GM19463 (cell line): Measurements from ENCODE around the gene GABRA5.
"Not testable (repeated sequence)": the region's sequence is repeated elsewhere in the genome, so short reads cannot be mapped to it uniquely, and the experiment has no call there.

Source experiments
- ATAC-seq: cut with Tn5 transposase; IDR thresholded peaks from one replicate; pipeline ENCODE4 v1.9.1; 2021; ENCODE audit warnings: mild to moderate bottlenecking, moderate library complexity; ENCODE audit not compliant: unreplicated experiment

GABRA5 gene

DNA sequence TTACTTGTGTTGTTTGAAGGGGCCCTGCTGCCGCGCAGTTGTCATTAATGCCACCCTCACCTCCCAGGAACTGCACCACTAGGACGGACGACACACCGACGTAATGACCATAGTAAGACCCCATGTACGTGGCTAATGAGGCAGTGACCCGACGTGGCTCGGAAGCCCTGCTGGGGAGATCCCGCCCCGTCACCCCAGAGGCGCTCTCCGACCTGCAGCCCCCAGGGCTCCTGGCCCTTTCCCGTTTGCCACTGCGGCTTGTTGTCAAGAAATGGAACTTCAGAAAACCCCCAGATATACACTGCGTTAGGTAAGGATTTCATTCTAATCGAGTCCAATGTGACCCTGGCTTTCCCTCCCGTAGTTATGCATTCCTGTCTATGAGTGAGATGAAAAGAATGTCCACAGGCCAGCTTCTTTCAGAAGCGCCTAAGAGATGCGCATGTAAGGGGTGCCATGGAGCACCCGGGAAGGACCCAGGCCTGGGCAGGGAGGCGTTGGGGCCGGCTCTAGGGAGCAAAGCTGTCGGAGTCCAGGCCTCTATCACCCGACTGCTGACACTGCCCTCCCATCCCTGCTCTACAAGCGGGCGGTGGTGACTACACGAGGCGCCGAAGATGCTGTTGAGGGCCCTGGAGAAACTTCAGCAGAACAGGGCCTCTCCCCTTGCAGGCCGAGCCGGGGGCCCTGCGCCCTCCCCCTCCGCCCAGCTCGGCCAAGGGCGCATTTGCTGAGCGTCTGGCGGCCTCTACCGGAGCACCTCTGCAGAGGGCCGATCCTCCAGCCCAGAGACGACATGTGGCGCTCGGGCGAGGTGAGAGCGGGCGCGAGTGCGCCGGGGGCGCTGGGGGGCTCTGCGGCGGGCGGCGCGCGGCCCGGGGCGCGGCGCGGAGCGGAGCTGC, at the start of gene GABRA5:
GABRA5 (plus strand) TSS at position 765 of the 902 bp plus-strand sequence. CDS start 2,187 bp downstream, outside the sequence.
- no peak for ATAC-seq

DNA sequence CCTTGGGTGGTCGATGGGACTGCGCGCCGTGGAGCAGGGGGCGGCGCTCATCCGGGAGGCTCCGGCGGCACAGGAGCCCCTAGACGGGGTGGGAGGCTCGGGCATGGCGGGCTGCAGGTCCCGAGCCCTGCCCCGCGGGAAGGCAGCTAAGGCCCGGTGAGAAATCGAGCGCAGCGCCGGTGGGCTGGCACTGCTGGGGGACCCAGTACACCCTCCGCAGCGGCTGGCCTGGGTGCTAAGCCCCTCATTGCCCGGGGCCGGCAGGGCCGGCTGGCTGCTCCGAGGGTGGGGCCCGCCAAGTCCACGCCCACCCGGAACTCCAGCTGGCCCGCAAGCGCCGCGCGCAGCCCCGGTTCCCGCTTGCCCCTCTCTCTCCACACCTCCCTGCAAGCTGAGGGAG, 35.7 kb upstream of the GABRA5 start:
- ATAC-seq = not testable (repeated sequence)

DNA sequence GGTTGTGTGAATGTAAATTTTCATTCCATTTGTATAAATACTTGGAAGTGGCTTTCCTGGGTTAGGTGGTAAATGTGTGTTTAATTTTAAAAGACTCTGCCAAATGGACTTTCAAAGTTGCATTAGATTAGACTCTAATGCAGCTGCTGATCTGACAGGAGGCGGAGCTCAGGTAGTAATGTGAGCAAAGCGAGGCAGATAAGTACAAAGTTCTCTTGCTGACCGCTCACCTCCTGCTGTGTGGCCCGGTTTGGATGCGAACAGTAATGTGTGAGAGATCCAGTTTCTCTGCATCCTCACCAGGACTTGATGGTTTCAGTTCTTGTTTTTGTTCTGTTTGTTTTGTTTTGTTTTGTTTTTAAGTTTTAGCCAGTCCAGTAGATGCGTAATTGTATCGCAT, 34.9 kb upstream of the GABRA5 start:
- no peak for ATAC-seq

DNA sequence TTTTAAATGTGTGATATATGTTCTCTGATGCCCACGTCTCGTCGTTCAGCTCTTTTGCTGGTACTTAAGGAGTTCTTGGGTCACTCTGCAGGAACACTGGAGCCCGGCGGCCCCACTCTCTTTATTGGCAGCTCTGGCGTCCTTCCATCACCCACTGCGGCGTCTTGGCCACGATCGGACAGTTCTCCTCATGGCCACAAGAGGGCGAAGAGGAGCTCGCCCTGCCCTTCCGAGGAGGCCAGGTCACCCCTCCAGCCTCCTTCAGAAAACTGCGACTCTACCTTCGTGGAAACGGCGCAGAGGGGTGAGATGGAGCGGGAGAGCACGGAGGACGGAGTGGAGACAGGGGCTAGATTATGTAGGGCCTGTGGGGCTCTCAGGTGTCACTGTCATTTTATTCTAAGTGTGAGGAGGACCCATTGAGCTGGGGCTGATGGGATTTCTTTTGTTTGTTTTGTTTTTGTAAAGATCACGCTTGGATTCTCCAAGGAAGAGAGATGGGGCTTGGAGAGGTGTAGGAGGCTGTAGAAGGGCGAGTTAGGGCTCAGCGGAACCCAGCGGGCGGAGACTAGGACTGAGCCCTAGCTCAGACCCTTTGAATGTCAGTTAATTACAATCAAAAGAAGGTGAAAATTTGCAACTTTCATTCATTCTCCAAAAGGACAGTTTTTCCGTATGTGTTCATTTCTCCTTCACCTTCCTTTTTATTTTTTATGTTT, 28.0 kb upstream of the GABRA5 start:
- ATAC-seq = no peak

DNA sequence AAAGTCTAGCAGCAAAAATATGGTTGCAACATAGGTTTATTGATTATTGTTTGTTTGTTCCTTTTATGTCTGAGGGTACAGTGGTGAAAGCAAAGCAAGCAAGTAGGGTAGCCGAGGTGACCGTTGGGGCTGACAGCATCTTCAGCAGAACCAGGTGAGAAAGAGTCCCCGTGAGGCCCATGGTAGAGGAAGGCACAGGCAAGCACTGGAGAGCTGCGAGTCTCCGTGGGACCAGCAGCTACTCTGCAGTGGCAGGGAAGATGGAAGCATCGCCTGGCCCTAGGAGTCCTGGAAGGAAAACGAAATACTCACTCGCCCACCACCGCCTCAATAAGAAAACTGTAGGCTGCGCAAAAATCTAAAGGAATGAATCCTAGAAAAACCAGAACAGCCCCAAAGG, 25.3 kb upstream of the GABRA5 start:
- no peak for ATAC-seq

DNA sequence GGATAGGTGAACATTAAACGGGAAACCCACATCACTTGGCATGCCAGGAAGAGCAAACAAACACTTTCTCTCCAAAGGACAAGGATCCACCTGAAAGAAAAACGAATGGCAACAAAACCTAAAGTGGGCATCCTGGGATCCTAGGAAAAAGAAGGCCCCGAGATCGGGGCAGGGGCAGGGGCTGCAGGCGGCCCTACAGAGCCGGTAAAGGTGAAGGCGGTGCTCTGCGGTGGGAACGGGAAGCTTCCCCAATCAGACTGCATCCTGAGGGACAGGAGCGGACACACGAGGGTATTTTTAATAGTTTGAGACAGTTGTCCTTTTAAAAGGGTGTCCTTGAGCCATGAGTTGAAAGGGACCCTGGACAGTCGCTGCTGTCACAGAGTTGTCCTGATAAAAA, 24.9 kb upstream of the GABRA5 start:
- no peak for ATAC-seq

DNA sequence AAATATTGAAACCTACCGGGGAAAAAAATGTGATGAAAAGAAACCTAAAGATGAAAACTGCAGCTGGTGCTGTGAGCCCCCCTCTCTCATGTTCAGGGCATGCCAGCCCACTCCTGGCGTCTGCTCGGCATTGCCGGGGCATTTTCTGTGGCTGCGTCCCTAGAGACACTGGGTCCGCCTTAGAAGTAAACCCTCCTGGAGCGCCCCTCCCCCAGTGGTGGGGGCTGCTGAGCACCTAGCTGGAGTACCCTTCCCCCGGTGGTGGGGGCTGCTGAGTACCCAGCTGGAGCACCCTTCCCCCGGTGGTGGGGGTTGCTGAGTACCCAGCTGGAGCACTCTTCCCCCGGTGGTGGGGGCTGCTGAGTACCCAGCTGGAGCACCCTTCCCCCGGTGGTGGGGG, 24.5 kb upstream of the GABRA5 start:
- ATAC-seq = no peak

DNA sequence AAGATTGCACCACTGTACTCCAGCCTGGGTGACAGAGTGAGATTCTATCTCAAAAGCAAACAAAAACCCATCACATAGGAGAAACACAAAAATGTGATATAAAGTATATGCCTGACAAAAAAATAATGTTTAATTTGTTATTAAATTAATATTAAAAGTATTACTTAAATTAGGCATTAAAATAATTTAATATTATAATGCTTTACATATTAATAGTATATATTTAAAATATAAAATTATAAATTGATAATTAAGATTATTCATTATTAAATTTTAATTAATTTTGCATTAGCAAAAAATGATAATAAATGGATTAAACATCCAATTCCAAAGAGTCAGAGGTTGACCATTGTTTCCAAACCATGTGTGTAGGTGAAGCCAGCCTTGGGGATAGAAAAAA, 22.0 kb upstream of the GABRA5 start:
- no peak for ATAC-seq

DNA sequence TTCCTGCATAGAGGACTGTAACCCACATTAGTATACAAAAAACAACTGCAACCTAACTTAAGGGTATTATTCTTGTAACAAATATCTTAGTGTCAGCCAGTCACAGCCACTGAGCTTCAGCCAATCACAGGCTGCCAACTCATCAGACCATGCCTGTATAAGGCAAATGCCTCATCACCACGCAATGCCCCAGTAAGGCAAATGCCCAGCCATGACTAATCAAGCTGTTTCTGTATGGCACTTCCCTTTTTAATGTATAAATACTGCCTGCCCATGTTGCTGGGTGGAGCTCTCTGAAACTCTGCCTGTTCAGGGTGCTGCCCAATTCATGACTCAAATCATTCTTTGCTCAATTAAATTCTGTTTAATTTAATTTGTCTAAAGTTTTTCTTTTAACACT, 18.4 kb upstream of the GABRA5 start:
- ATAC-seq = no peak

DNA sequence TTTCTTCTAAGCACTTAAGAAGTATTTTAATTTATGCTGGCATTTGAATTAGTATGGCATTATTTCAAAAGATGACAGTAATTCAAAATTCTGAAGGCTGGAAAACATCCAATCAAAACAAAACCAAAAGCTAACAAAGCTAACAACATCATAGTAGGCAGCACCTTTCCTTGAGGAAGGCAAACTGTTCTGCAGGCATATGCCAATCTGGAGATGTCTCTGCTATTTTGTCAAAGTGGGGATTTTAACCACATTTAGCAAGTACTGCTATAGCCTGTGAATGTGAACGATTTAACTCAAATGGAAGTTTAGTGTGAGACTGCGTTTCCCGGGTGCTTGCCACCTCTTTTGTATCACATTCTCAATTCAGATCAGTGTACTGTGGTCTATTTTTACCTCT, 16.7 kb upstream of the GABRA5 start:
- no peak for ATAC-seq

DNA sequence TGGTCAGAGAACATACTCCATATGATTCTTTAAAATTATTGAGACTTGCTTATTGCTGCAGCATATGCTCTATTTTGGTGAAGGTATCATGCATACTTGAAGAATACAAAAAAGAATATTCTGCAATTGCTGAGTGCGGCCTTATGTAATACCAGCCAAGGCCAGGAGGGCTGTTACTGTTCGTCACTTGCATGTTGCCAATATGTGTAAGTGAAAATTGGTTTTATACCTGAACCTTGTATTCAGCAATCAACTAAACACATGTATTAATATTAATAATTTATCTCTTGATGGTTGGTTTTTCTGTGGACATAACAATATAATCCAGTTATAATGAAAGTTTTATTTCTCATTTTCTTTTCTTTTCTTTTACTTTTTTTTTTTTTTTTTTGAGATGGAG, 13.9 kb upstream of the GABRA5 start:
- no peak for ATAC-seq

DNA sequence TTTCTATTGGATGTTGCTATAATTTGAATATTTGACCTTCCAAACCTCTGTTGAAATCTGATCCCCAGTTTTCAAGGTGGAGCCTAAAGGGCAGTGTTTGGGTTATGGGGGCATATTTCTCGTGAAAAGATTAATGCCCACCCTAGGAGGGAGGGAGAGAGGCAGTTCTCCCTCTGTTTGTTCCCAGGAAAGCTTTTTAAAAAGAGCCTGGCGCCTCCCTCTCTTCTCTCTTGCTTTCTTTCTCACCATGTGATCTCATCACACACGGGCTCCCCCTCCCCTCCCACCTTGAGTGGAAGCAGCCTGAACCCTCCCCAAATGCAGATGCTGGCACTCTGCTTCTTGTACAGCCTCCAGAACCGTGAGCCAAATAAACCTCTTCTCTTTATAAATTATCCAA, 12.4 kb upstream of the GABRA5 start:
- no peak for ATAC-seq

DNA sequence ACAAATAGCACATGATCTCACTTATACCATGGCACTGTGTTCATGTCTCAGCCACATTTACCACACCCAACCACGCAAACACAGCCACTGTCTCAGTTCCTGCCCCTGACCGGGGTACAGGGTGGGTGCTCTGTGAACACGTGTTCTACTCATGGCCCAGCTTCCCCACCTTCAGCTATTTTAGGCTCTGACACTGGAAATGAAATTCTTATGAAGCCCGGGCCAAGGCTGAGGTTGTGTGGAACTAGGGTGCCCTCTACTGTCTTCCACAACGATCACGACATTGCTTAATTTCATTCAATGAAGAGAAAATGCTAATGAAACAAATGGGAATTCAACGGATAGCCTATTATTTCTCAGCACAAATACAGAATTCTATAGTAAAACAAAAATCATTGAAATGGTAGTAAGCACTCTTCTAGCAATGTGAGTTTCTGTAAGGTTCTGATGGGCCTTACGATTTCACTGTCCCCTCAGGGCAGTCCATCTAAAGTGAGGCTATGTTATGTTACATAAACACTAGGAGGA, 2.1 kb upstream of the GABRA5 start:
- ATAC-seq = no peak

DNA sequence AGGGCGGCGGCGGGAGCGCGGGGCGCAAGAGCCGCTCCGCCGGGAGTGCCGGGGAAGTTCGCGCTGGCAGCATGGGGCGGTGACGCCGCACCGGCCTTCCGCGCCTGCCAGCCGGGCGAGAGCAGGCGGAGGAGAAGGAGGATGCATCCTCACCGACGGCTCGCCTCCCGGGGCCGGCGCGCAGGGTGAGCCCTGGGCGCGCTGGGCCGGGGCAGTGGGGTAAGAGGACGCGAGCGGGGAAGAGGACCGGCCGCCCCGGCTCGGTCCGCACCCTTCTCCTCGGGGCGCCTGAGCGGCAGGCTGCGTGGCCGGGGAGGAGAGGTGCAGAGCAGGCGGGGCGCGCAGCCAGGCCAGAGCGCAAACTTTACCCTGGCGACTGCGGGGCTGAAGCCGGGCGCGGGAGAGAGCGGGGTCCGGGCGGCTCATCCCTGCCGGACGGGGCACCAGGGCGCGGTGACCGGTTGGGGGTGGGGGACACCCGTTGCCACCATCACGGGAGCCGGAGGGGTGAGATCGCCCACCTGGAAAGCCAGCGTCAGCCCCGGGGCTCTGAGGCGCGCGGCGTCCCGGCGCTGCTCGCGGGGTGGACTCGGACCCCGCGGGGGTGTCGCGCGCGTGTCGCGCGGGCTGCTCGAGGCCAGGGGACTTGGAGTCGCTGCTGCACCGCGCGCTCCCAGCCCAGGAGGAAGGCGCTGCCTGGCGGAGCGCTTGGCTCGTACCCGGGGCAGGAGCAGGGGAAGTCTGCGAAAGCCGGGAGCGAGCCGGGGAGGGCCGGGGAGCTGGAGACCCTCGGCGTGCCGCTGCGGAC, 542 bp downstream of the GABRA5 start:
- ATAC-seq = no peak

DNA sequence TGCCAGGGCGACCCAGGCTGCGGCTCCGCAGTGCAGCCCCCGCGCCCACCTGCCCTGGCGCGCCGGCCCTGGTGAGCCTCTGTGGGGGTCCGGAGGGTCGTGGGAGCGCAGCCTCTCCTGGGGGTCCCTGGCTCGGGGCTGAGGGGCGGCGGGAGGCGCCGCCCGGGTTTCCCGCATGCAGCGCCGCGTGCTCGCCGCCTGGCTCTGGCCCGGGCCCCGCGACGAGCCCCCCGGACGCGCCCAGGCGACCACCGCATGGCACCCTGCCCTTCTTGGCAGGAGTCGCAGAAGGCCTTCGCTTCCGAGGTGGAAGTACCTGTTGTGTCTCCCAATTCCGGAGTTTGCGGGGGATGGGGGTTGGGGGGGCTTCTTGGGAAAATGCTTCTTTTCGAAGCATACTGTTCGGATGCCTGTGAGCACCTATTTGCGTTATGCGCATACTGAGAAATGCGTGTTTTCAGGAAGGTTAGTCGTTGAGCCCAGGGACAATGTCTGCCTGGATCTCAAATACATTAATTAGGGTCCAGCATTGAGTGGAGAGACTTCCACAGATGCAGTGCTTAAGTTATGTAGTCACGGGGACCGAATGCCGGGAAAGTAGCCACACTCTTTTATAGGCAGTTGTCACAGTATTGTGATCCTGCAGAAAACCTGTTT, 1.3 kb downstream of the GABRA5 start:
- ATAC-seq = no peak

DNA sequence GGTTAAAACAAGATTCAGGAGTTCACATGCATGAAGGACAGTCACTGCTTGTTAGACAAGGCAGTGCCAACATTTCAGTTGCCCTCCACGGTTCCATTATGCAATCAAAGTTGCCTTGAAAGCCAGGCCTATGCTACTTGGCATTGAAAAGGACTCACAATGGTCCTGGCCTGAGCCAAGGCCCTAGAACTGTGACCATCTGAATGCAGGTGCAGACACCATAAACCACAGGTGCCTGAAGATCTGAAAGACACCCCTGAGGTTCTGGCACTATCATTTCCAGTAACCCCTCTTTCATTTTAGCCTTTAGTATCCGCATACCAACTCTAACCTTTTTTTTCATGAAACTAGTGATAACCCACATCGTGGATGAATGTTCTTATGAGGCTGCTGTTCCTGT, 2.8 kb downstream of the GABRA5 start:
- no peak for ATAC-seq

DNA sequence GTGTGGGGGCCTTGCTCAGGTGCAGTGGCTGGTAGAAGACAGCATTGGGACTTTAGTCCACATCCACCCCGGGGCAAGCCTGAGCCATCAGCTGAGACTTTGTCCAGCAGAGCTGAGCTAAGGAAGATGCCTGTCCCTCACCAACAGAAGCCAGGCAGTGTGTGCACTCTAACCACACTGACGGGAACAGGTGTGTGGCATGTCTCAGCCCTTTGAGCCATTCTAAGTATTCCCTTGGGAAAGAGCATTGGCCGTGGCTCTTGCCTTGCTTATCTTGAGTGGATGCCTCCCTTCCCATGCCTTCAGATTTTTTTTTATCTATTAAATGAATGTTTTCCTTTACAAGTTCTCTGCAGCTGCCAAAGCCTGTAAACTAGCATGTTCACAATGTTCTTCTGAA, 3.5 kb downstream of the GABRA5 start:
- ATAC-seq = no peak

DNA sequence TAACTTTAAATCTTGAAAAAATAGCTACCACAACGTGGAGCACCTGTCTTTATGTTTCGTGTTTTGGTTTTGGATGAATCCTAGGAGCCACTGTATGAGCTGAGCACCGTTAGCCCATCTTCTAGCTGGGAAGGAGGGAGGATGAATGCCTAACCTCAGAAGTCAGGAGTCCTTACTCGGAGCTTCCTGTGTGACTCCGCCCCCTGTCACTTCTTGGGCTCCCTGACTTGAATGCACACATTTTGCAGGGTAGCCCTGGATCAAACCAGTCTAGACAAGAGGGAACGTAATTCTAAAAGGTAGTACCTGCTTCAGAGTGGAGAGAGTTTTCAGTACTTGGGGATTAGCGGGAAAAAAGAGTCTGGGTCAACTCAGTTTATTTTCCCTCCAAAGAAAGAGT, 5.3 kb downstream of the GABRA5 start:
- ATAC-seq = no peak

DNA sequence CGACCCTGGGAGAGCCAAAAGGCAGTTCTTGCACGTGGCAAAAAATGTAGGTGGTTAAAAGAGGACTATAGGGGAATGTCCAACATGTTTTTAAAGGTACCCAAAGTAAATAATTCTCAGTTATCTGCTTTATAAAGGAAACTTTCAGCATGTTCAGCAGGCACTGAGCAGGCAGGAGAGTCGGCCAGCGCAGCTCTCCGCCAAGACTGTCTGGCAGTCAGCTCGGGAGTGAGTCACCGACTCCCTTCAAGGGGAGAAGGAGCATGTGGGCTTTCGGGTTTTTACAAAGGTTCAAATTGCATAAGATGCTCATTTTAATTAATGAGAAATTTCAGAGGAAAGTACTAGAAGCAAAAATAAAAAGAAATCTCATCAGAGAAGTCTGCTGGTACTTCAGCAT, 7.0 kb downstream of the GABRA5 start:
- ATAC-seq = no peak

DNA sequence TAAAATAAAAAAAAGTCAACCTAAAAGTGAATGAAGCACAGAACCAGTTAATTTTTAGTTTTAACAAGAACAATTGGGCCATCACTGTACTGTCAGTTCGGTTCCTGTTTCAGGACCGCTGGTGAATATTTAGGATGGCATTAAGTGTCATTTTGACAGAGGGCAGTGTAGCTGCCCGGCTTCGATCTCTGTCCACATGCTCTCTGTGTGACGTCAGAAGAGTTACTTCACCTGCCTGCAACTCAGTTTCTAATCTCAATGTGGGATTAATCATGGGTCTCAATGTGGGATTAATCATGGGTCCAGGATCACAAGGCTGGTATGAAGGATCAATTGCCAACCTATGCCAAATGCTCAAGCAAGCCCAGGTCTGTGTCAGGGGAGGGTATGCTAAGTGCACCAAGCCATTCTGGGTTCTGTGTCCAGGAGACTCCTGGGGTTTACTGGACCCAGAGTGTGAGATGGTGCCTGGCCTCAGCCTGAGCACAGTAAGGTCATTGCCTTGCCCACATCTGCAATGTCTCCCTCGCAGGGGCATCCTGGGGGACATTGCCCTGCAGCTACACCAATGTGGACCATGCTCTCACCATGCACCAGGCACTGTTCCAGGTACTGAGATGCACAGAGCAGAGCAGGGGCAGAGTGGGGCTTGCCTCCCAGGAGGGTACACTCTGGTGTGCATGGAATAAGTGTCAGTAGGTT, 8.1 kb downstream of the GABRA5 start:
- ATAC-seq = no peak
